ENCODE results near the gene UBALD1. TPM values are rescaled to one million over a fixed set of nuclear protein-coding genes. Genes with fewer than 3 reads are reported as not detected.

The UBALD1 gene
- total and polyA plus RNA-seq, 9 donors, result 0.43 to 39.5 (median 21.4) TPM

GRCh38 chr16:4591706-4592470, 22.8 kb downstream of the UBALD1 start:
- Histone ChIP-seq H3K36me3 (no peaks in the 10 kb centered on the region), H3K4me1 (ENCODE audit: insufficient read depth) (no peaks in the 10 kb centered on the region), H3K9me3 (no peaks in the 10 kb centered on the region), H3K4me3 (no peak overlapping the region), H3K27ac (no peak overlapping the region), H3K27me3 (no peaks in the 10 kb centered on the region)
- no peak for TF ChIP-seq CTCF (IDR thresholded peaks at IDR 0.05)
- TF ChIP-seq EP300 (IDR thresholded peaks at IDR 0.05), result no peak
- TF ChIP-seq POLR2A (IDR thresholded peaks at IDR 0.05), result no peak
- DNase-seq, result no peak
- WGBS, 3 donors, result 77 to 85% (median 85%) methylated on average over 17 of the region's 17 CpGs
- intact Hi-C loops (cut with DNase I), result no loop called here

- no peak overlapping the region for H3K4me3 ChIP-seq
- no peak for TF ChIP-seq EP300 (IDR thresholded peaks at IDR 0.05)
- no peak for TF ChIP-seq POLR2A (IDR thresholded peaks at IDR 0.05)
- no peak for TF ChIP-seq CTCF (IDR thresholded peaks at IDR 0.05)
- H3K4me1 ChIP-seq (ENCODE audit: insufficient read depth), result no peaks in the 10 kb centered on the region
- H3K9me3 ChIP-seq, result no peaks in the 10 kb centered on the region
- 55 to 72% (median 69%) methylated on average over 6 of the region's 6 CpGs for WGBS, 3 donors
- H3K27me3 ChIP-seq, result no peaks in the 10 kb centered on the region
- DNase-seq, result no peak
- H3K27ac ChIP-seq, result no peak overlapping the region
- intact Hi-C loops (cut with DNase I), result no loop called here
- H3K36me3 ChIP-seq, result no peaks in the 10 kb centered on the region
Measured at GRCh38 chr16:4591191-4591590, 23.5 kb downstream of the UBALD1 start.

- no peaks in the 10 kb centered on the region for H3K27me3 ChIP-seq
Measured at GRCh38 chr16:4588961-4589360, 25.7 kb downstream of the UBALD1 start.

GRCh38 chr16:4588386-4588785, 26.3 kb downstream of the UBALD1 start:
- intact Hi-C loops (cut with DNase I), result loop anchor here in 2 of 4 donors (10.0 kb wide), 2 partner anchors 74 to 84 kb away; no protein-coding TSS in a partner anchor
- Histone ChIP-seq H3K9me3 (no peaks in the 10 kb centered on the region), H3K36me3 (no peaks in the 10 kb centered on the region), H3K4me1 (ENCODE audit: insufficient read depth) (no peaks in the 10 kb centered on the region), H3K4me3 (no peak overlapping the region), H3K27ac (no peak overlapping the region), H3K27me3 (no peaks in the 10 kb centered on the region)
- TF ChIP-seq EP300 (IDR thresholded peaks at IDR 0.05) (no peak), POLR2A (IDR thresholded peaks at IDR 0.05) (no peak), CTCF (IDR thresholded peaks at IDR 0.05) (no peak)
- DNase-seq, result no peak
- WGBS, 3 donors, result 55 to 78% (median 60%) methylated on average over 2 of the region's 2 CpGs

More at GRCh38 chr16:4588961-4589360, 25.7 kb downstream of the UBALD1 start:
- intact Hi-C loops (cut with DNase I), result loop anchor here in 2 of 4 donors (10.0 kb wide), 2 partner anchors 74 to 84 kb away; no protein-coding TSS in a partner anchor
- DNase-seq, result no peak
- no peaks in the 10 kb centered on the region for H3K36me3 ChIP-seq
- no peak overlapping the region for H3K4me3 ChIP-seq
- no peak overlapping the region for H3K27ac ChIP-seq
- WGBS, 3 donors, result 95 to 98% (median 96%) methylated on average over 6 of the region's 6 CpGs
- TF ChIP-seq EP300 (IDR thresholded peaks at IDR 0.05) (no peak), CTCF (IDR thresholded peaks at IDR 0.05) (no peak), POLR2A (IDR thresholded peaks at IDR 0.05) (no peak)
- H3K4me1 ChIP-seq (ENCODE audit: insufficient read depth), result no peaks in the 10 kb centered on the region
- no peaks in the 10 kb centered on the region for H3K9me3 ChIP-seq
